Skeletal muscle tissue (tissue), 4 donors: Measurements from ENCODE around the gene DLGAP4. TPM values are rescaled to one million over a fixed set of nuclear protein-coding genes. Genes with fewer than 3 reads are reported as not detected.
A peak's percentile ranks its signal among the peaks of the same experiment; 100 is the strongest.

Experiments
- H3K27ac ChIP-seq: one replicate; pipeline ENCODE4 v1.7.0; 2013; ENCODE audit warnings: mild to moderate bottlenecking, low read depth, low read length, inconsistent platforms
- H3K27me3 ChIP-seq, 3 donors: one replicate each; pipeline ENCODE4 v1.7.0; 2013; ENCODE audit warnings: low read length in 3 of 3; ENCODE audit not compliant: control insufficient read depth in 3 of 3, insufficient read depth in 3 of 3
- H3K36me3 ChIP-seq, 3 donors: one replicate each; pipeline ENCODE4 v1.7.0; 2013; ENCODE audit warnings: low read length in 3 of 3; ENCODE audit not compliant: control insufficient read depth in 3 of 3, insufficient read depth in 3 of 3
- H3K4me1 ChIP-seq, 3 donors: one replicate each; pipeline ENCODE4 v1.7.0; 2013; ENCODE audit warnings: low read length in 3 of 3, mild to moderate bottlenecking in 3 of 3; ENCODE audit not compliant: control insufficient read depth in 3 of 3, insufficient read depth in 3 of 3
- H3K4me3 ChIP-seq, 3 donors: one replicate each; pipeline ENCODE4 v1.7.0; 2013; ENCODE audit warnings: low read length in 3 of 3
- H3K9ac ChIP-seq, 3 donors: one replicate each; pipeline ENCODE4 v1.7.0; 2013; ENCODE audit warnings: low read length in 3 of 3, mild to moderate bottlenecking in 3 of 3, moderate library complexity in 2 of 3, low read depth in 1 of 3
- H3K9me3 ChIP-seq, 3 donors: one replicate each; pipeline ENCODE4 v1.7.0; 2013; ENCODE audit warnings: low read length in 3 of 3; ENCODE audit not compliant: control insufficient read depth in 3 of 3
- total RNA-seq: library from RNA; depleted of rRNA; stranded (reverse); fragments of >200 nt; gene quantifications from one replicate; pipeline ENCODE4 v1.2.3, GENCODE V29; 2014
- donor health status: Osteomylitis.

The DLGAP4 gene
- total RNA-seq, 1 donor from 2014 or later: 6.8 TPM

DNA sequence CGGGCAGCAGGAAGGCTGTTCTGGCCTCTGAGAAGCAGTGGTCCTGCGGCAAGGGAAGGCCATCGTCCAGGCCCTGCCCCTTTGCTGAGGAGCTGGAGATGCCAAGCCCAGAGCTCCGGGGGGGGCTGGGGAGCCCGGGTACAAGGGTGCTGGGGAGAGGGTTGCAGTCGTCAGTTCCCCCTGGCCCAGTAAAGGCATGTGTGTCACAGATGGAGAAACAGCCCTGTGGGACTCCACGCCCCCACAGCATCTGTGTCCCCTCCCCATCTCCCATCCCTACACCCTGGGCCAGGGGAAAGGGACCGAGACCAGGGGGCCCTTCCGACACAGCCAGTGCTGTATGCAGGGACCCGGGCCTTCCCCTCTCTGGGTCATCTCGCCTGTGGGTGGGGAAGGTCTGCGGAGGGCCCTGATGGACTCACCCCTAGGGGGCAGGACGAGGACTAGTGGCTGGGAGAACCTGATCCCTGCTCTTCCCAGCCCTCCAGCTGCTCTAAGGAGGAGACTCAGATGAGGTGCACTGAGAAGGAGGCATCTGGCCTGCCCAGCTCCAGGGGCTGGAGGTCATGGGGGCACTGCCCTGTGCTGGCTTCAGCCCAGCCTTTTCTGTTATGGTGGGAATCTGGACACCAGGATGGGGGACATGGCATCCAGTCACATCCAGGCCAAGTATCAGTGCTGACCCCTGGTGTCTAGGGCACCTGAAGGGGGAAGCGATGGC lies 235.8 kb downstream of the DLGAP4 start:
- Histone ChIP-seq H3K9me3 (no peaks in the 10 kb centered on the region), H3K9ac (peak overlapping the region; percentile 79 to 92 (median 79)), H3K27ac (peak overlapping the region; percentile 90), H3K4me3 (peak overlapping the region; percentile 68 to 80 (median 75)), H3K27me3 (peaks cover 0 to 6% (median 0%) of the 10 kb centered on the region in 3 donors), H3K4me1 (peaks cover 17 to 29% (median 28%) of the 10 kb centered on the region in 3 donors), H3K36me3 (peaks cover 0 to 6% (median 4%) of the 10 kb centered on the region in 3 donors)

DNA sequence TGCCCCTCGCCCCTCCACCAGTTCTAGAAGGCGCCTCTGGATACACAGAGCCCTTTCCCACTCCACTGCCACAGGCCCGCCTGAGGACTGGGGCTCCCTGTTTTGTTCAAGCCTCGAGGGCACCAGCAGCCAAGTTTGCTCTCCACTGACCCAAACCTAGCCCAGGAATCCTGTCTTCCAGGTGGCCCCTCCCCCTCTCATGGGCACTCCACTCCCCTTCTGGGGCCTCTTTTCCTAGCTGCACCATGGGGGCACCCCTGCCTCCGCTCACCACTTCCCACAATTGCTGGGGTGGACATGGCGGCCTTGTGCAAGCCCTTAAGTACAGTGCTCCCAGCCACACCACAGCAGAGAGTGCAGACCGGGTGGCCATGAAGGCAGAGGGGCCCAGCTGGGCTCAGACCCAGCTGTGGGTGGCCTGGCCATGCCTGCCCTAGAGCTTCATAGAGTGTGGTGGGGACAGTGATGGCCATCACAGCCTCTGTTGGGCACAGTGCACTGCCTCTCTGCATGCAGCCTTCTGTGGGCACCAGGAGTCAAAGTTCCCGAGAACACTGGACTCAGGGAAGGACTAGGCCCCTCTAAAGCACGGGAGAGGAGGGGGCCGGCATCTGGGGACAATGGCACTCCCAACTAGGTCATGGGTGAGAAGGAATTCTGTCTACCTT lies 236.5 kb downstream of the DLGAP4 start:
- Histone ChIP-seq H3K27me3 (peaks cover 0 to 6% (median 0%) of the 10 kb centered on the region in 3 donors), H3K9ac (peak overlapping the region; percentile 79 to 92 (median 79)), H3K36me3 (peaks cover 0 to 8% (median 5%) of the 10 kb centered on the region in 3 donors), H3K4me3 (peak overlapping the region; percentile 68 to 80 (median 75)), H3K27ac (peak overlapping the region; percentile 90), H3K9me3 (no peaks in the 10 kb centered on the region), H3K4me1 (peaks cover 17 to 32% (median 28%) of the 10 kb centered on the region in 3 donors)

DNA sequence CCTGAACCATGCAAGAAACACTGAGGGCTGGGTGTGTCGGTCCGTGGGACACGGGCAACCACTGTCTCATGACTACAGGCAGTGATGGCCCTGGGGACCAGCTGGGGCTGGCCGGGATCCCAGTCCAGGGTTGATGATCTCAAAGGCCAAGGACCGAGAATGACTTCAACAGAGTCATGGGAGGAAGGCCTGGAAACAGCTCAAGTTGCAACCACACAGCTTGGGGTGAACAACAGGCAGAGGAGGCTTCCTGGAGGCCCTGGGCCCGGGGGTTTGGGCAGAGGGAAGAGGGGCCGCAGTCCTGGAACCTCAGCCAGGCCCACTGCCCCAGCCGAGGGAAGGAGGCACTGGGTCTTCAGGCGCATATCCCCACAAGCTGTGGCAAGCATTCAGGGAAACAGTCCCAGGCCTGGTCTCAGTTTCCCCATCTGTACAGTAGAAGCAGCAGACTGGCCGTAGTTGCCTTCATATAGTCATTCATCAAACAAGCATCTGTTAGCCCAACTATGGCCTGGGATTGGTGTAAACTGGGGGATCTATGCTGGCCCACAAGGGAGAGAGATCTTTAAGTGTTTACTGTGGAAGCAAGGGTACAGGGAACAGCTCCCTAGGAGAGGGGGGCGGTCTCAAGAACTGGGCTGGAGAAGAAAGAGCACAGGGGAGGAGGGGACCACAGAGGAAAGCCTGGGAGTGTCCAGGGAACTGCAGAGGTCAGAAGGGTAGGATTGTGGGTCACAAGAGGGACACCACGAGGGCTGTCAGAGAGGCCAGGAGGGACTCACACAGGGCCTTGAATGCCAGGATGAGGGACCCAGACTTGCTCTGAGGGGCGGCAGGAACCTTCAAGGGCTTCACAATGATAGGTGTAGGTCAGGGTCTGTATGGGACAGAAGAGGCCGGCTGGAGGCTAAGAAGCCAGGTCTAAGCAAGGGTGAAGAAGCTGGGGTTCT lies 237.3 kb downstream of the DLGAP4 start:
- H3K4me1 ChIP-seq: peaks cover 17 to 32% (median 28%) of the 10 kb centered on the region in 3 donors
- no peaks in the 10 kb centered on the region for H3K9me3 ChIP-seq
- peaks cover 0 to 11% (median 9%) of the 10 kb centered on the region in 3 donors for H3K36me3 ChIP-seq
- H3K27me3 ChIP-seq: peaks cover 0 to 6% (median 0%) of the 10 kb centered on the region in 3 donors
- H3K4me3 ChIP-seq: peak overlapping the region; percentile 68 to 80 (median 75)
- peak overlapping the region; percentile 90 for H3K27ac ChIP-seq
- peak overlapping the region; percentile 53 to 92 (median 79) for H3K9ac ChIP-seq

DNA sequence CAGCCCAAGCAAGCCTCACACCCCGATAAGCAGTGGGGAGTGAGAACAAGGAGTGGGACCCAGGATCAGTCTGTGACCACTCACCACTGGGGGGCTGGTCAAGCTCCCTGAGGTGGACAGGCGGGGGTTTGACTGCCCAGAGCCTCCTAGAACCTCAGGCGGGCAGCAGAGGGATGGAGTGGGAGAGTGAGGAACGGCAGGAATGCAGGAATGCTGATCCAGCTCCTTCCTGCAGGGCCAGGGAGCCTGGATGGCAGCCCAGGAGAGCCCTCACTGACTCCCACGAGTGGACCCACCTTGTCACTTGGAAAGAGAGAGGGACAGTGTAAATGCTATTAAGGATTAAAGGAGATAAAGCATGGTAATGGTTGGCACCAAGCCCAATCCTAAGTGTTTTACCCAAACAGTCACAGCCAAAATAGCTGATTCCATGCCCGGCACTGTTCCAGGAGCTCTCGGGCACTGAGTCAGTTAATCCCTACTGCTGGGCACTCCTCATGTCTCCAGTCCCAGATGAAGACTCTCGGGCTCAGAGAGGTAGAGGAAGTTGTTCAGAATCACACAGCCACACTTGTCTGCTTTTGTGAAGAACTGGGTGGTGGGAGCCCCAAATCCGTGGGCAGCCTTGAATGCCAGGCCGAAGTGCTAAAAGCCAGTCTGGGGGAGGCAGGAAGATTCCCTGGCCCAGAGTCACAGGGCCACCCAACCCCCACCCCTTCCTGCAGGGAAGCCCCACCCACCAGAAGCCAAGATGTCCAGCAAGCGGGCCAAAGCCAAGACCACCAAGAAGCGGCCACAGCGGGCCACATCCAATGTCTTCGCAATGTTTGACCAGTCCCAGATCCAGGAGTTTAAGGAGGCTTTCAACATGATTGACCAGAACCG lies 238.2 kb downstream of the DLGAP4 start:
- Histone ChIP-seq H3K27me3 (peaks cover 0 to 6% (median 0%) of the 10 kb centered on the region in 3 donors), H3K9me3 (no peaks in the 10 kb centered on the region), H3K9ac (peak overlapping the region in 2 of 3 donors; percentile 53 to 92), H3K4me1 (peaks cover 17 to 34% (median 28%) of the 10 kb centered on the region in 3 donors), H3K4me3 (peak overlapping the region in 1 of 3 donors; percentile 6), H3K27ac (peak overlapping the region; percentile 90), H3K36me3 (peaks cover 0 to 13% (median 11%) of the 10 kb centered on the region in 3 donors)

DNA sequence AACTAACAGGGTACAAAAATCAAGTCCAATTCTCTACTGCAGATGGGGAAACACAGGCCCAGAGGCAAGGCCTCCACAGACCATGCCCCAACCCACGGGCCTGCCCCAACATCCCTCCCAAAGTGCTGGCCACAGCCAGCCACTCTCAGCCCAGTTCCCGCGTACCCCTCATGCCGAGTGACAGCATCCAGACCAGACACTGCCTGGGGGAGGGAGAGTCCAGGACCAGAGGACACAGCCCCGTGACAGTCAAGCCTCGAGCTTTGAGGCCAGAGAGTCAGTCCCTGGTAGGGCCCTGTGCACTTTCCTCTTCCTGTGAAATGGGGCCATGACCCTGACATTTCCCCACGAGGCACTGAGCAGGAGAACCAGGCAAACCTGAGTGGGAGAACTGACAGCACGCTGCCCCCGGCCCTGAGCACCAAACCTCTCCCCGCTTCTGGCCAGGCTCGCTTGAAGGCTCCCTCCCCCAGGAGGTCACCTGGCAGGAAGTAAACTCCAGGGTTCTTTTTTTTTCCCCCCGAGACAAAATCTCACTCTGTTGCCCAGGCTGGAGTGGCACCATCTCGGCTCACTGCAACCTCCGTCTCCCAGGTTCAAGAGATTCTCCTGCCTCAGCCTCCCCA lies 240.1 kb downstream of the DLGAP4 start:
- H3K27ac ChIP-seq: no peak overlapping the region
- no peaks in the 10 kb centered on the region for H3K9me3 ChIP-seq
- H3K36me3 ChIP-seq: peaks cover 0 to 13% (median 11%) of the 10 kb centered on the region in 3 donors
- H3K4me1 ChIP-seq: peaks cover 17 to 38% (median 37%) of the 10 kb centered on the region in 3 donors
- H3K27me3 ChIP-seq: peaks cover 0 to 6% (median 0%) of the 10 kb centered on the region in 3 donors
- peak overlapping the region in 1 of 3 donors; percentile 8 for H3K9ac ChIP-seq
- no peak overlapping the region for H3K4me3 ChIP-seq

DNA sequence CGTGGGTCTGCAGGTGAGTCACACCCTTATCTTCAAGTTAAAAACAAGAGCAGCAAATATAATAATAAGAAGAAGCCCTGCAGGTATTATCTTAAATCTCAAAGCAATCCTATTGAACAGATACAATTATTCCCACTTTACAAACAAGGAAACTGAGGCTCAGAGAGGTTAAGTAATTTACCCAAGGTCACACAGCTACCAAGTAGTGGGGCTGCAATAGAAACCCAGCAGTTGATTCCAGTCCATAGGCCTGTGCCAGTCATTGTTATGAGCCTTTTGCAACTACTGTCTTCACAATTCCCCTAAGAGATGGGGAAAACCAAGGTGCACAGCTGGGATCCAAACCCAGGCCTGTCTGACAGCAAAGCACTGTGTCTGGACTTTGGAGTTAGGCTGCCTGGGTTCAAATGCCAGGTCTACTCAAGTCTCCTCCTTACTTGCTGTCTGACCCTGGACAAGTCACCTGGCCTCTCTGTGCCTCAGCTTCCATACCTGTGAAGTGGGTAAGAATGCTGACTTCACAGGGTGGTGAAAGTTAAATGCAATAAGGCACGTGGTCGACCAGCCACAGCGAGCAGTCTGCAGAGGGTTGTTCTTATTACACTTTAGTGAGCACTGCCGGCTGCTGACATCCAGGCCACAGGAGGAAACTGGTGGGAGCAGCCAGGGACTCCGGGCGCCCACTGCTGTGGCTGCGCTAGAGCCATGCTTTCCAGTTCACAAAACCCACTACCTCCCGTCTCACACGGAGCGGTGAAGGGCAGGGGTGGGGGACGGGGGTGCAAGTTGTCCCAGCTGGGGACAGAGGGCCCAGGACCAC lies 241.3 kb downstream of the DLGAP4 start:
- H3K4me3 ChIP-seq: no peak overlapping the region
- no peaks in the 10 kb centered on the region for H3K27me3 ChIP-seq
- no peaks in the 10 kb centered on the region for H3K9me3 ChIP-seq
- peaks cover 0 to 13% (median 11%) of the 10 kb centered on the region in 3 donors for H3K36me3 ChIP-seq
- no peak overlapping the region for H3K9ac ChIP-seq
- H3K27ac ChIP-seq: no peak overlapping the region
- H3K4me1 ChIP-seq: peaks cover 17 to 36% (median 31%) of the 10 kb centered on the region in 3 donors

DNA sequence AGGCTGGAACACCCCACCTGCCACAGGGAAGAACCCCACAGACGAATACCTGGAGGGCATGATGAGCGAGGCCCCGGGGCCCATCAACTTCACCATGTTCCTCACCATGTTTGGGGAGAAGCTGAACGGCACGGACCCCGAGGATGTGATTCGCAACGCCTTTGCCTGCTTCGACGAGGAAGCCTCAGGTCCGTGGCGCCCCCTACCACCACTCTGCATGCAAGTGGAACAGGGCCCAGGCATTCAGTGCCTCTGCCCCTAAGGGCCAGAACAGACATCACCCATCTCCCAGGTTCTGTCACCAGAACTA lies 241.8 kb downstream of the DLGAP4 start:
- no peaks in the 10 kb centered on the region for H3K27me3 ChIP-seq
- H3K9me3 ChIP-seq: no peaks in the 10 kb centered on the region
- peaks cover 0 to 13% (median 11%) of the 10 kb centered on the region in 3 donors for H3K36me3 ChIP-seq
- no peak overlapping the region for H3K4me3 ChIP-seq
- H3K27ac ChIP-seq: no peak overlapping the region
- H3K4me1 ChIP-seq: peaks cover 12 to 31% (median 26%) of the 10 kb centered on the region in 3 donors
- no peak overlapping the region for H3K9ac ChIP-seq
